ENCODE data around the gene EMCN. TPM values are rescaled to one million over a fixed set of nuclear protein-coding genes. Genes with fewer than 3 reads are reported as not detected.

EMCN gene
- total and polyA plus RNA-seq, 8 donors, result 1.5 to 5.6 (median 2.4) TPM

DNA sequence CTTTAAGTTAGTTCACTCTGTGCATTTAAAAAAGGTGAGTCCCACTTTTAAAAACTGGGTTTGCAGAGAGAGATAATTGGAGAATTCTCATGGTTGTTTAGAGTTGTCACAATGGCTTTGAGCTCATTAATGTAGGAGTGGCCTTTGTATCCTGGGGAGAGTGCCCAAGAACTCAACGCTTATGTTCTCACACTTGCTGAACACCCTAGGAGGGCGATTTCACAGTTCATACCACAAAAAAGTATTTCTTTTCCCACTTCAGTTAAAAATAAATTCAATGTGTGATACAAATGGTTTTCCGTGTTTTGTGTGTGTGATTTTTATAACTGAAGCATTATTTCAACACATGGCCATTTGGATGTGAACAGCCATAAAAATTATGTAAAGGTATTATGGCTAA lies 8.4 kb downstream of the EMCN start:
- 84 to 85% methylated on average over 3 of the region's 3 CpGs for WGBS, 2 donors
- Histone ChIP-seq H3K9me3 (no peaks in the 10 kb centered on the region), H3K27ac (no peak overlapping the region), H3K27me3 (no peaks in the 10 kb centered on the region), H3K36me3 (no peaks in the 10 kb centered on the region), H3K4me3 (no peak overlapping the region), H3K4me1 (no peaks in the 10 kb centered on the region)
- ATAC-seq (no peak), DNase-seq (no peak), FAIRE-seq (no peak)
- intact Hi-C loops (cut with DNase I), result no loop called here
- TF ChIP-seq, protein P1, sequence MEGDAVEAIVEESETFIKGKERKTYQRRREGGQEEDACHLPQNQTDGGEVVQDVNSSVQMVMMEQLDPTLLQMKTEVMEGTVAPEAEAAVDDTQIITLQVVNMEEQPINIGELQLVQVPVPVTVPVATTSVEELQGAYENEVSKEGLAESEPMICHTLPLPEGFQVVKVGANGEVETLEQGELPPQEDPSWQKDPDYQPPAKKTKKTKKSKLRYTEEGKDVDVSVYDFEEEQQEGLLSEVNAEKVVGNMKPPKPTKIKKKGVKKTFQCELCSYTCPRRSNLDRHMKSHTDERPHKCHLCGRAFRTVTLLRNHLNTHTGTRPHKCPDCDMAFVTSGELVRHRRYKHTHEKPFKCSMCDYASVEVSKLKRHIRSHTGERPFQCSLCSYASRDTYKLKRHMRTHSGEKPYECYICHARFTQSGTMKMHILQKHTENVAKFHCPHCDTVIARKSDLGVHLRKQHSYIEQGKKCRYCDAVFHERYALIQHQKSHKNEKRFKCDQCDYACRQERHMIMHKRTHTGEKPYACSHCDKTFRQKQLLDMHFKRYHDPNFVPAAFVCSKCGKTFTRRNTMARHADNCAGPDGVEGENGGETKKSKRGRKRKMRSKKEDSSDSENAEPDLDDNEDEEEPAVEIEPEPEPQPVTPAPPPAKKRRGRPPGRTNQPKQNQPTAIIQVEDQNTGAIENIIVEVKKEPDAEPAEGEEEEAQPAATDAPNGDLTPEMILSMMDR (IDR thresholded peaks at IDR 0.05), result no peak

DNA sequence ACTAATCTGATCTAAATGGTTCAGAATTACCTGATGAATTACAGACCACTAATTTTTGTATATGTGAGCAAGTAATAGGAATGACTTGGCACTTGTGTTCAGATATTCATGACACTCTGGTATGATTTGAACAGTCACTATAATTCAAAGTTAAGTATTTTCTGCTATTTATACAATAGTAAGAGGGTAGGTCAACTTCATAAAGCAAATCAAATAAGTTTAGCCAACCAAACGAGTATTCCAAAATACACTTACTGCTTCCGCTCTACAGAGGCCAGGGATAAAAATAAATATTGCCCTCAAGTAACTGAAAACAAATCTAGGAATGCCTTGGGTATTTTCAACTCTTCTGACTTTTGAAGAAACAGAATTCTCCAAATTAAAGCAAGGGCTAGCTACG lies 9.1 kb downstream of the EMCN start:
- WGBS, 2 donors, result 64% methylated on average over 3 of the region's 3 CpGs
- Histone ChIP-seq H3K4me3 (no peak overlapping the region), H3K36me3 (no peaks in the 10 kb centered on the region), H3K27me3 (no peaks in the 10 kb centered on the region), H3K9me3 (no peaks in the 10 kb centered on the region), H3K4me1 (no peaks in the 10 kb centered on the region), H3K27ac (no peak overlapping the region)
- DNase-seq, result no peak
- TF ChIP-seq, protein P1 (IDR thresholded peaks at IDR 0.05), result no peak
- intact Hi-C loops (cut with DNase I), result no loop called here
- FAIRE-seq, result no peak
- ATAC-seq, result no peak

- H3K4me3 ChIP-seq, result no peak overlapping the region
- ATAC-seq (no peak), FAIRE-seq (no peak), DNase-seq (peak in 1 of 6 donors; percentile 18)
- H3K27me3 ChIP-seq, result no peaks in the 10 kb centered on the region
- no peak overlapping the region for H3K27ac ChIP-seq
- TF ChIP-seq, protein P1 (IDR thresholded peaks at IDR 0.05), result no peak
- 84 to 90% methylated on average over 18 of the region's 18 CpGs for WGBS, 2 donors
- intact Hi-C loops (cut with DNase I), result no loop called here
- H3K4me1 ChIP-seq, result no peaks in the 10 kb centered on the region
- H3K36me3 ChIP-seq, result no peaks in the 10 kb centered on the region
- H3K9me3 ChIP-seq, result no peaks in the 10 kb centered on the region
Measured at GRCh38 chr4:100504086-100504874, 13.5 kb downstream of the EMCN start.

DNA sequence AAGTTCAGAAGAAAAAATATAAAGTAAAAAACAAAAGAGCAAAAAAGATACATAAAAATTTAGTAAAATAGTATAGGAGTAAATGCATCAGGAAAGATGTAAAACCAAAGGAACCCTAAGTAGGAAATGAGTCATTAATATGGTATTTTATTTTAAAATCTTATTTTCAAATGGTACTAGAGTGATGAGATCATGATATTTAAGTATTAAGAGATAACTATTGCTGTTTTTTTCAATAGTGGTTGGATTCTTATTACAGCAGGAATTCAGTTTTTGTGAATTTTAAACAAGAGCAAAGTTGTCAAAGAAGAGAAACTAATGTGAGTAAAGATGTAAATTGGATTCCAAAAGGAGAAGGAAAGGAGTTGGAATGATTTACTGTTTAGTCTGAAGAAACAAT lies 20.0 kb downstream of the EMCN start:
- intact Hi-C loops (cut with DNase I), result no loop called here
- ATAC-seq (no peak), FAIRE-seq (no peak), DNase-seq (no peak)
- Histone ChIP-seq H3K9me3 (no peaks in the 10 kb centered on the region), H3K36me3 (no peaks in the 10 kb centered on the region), H3K27me3 (no peaks in the 10 kb centered on the region), H3K4me3 (no peak overlapping the region), H3K4me1 (no peaks in the 10 kb centered on the region), H3K27ac (no peak overlapping the region)
- TF ChIP-seq, protein P1 (IDR thresholded peaks at IDR 0.05), result no peak

DNA sequence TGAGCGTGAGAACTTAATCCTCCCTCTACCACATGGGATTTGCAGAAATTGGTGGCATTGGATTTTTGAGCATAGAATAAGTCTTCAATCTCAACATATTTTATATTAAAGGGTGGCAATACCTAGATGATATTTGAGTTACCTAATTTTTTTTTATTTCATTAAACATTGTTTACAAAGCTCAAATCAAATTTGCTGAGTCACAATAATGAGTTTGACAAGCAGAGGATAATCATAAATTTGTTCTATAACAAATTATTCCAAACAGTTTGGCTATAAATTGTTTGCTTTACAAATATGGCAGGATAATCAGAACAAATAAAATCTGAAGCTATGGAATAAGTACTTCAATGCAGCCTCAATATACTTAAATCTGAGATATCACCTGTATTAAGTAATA lies 22.7 kb downstream of the EMCN start:
- intact Hi-C loops (cut with DNase I), result no loop called here
- WGBS, 2 donors, result 97 to 98% methylated on average over 1 of the region's 1 CpG
- Histone ChIP-seq H3K9me3 (no peaks in the 10 kb centered on the region), H3K36me3 (no peaks in the 10 kb centered on the region), H3K27ac (no peak overlapping the region), H3K27me3 (peaks cover 0 to 2% (median 0%) of the 10 kb centered on the region in 4 donors), H3K4me1 (no peaks in the 10 kb centered on the region), H3K4me3 (no peak overlapping the region)
- TF ChIP-seq, protein P1 (IDR thresholded peaks at IDR 0.05), result no peak
- ATAC-seq (no peak), FAIRE-seq (no peak), DNase-seq (no peak)
